ENCODE measurements around the gene NPPC. TPM values are rescaled to one million over a fixed set of nuclear protein-coding genes. Genes with fewer than 3 reads are reported as not detected.
"Not testable (repeated sequence)": the region's sequence is repeated elsewhere in the genome, so short reads cannot be mapped to it uniquely, and the experiment has no call there.

The NPPC gene
- total RNA-seq, 1 experiment from 2014 or later = not detected

GRCh38 chr2:231947694-231948093, 21.5 kb upstream of the NPPC start:
- Mint-ChIP-seq H3K9me3 (ENCODE audit: low read depth, unreplicated experiment) (no peaks in the 10 kb centered on the region), H3K36me3 (ENCODE audit: insufficient read depth, unreplicated experiment) (no peaks in the 10 kb centered on the region), H3K4me1 (ENCODE audit: low read depth, unreplicated experiment) (no peaks in the 10 kb centered on the region), H3K27ac (ENCODE audit: unreplicated experiment) (no peak overlapping the region), H3K27me3 (ENCODE audit: unreplicated experiment) (peaks cover 28% of the 10 kb centered on the region), H3K4me3 (ENCODE audit: low read depth, unreplicated experiment) (no peak overlapping the region)
- no peak for DNase-seq
- CTCF ChIA-PET = interaction anchor here (0.6 kb wide), 1 partner anchor 21 kb away, joined by 3 read pairs; no protein-coding TSS in a partner anchor
- BruUV-seq (replicated peaks) = no TSS peak
- intact Hi-C loops (cut with micrococcal nuclease; ENCODE audit: unreplicated experiment) = no loop called here
- TF ChIP-seq CTCF (IDR thresholded peaks at IDR 0.05; ENCODE audit: unreplicated experiment) = no peak

- H3K27ac Mint-ChIP-seq (ENCODE audit: unreplicated experiment); DNase-seq; intact Hi-C loops (cut with micrococcal nuclease; ENCODE audit: unreplicated experiment); BruUV-seq (replicated peaks); H3K4me3 Mint-ChIP-seq (ENCODE audit: low read depth, unreplicated experiment); CTCF ChIA-PET; H3K9me3 Mint-ChIP-seq (ENCODE audit: low read depth, unreplicated experiment); H3K4me1 Mint-ChIP-seq (ENCODE audit: low read depth, unreplicated experiment); H3K36me3 Mint-ChIP-seq (ENCODE audit: insufficient read depth, unreplicated experiment): not testable (repeated sequence)
- H3K27me3 Mint-ChIP-seq (ENCODE audit: unreplicated experiment) = peaks cover 29% of the 10 kb centered on the region
Measured at GRCh38 chr2:231947112-231947511, 20.9 kb upstream of the NPPC start.

- H3K27ac Mint-ChIP-seq (ENCODE audit: unreplicated experiment) = no peak overlapping the region
- H3K9me3 Mint-ChIP-seq (ENCODE audit: low read depth, unreplicated experiment) = no peaks in the 10 kb centered on the region
- DNase-seq = no peak
- H3K4me1 Mint-ChIP-seq (ENCODE audit: low read depth, unreplicated experiment) = no peaks in the 10 kb centered on the region
- peaks cover 37% of the 10 kb centered on the region for H3K27me3 Mint-ChIP-seq (ENCODE audit: unreplicated experiment)
- CTCF ChIA-PET = no interaction called here
- no peaks in the 10 kb centered on the region for H3K36me3 Mint-ChIP-seq (ENCODE audit: insufficient read depth, unreplicated experiment)
- intact Hi-C loops (cut with micrococcal nuclease; ENCODE audit: unreplicated experiment) = no loop called here
- BruUV-seq (replicated peaks) = no TSS peak
- no peak overlapping the region for H3K4me3 Mint-ChIP-seq (ENCODE audit: low read depth, unreplicated experiment)
- no peak for TF ChIP-seq CTCF (IDR thresholded peaks at IDR 0.05; ENCODE audit: unreplicated experiment)
Measured at GRCh38 chr2:231946241-231946814, 20.1 kb upstream of the NPPC start.

GRCh38 chr2:231942180-231942579, 16.0 kb upstream of the NPPC start:
- no peaks in the 10 kb centered on the region for H3K9me3 Mint-ChIP-seq (ENCODE audit: low read depth, unreplicated experiment)
- H3K4me3 Mint-ChIP-seq (ENCODE audit: low read depth, unreplicated experiment) = no peak overlapping the region
- no TSS peak for BruUV-seq (replicated peaks)
- H3K4me1 Mint-ChIP-seq (ENCODE audit: low read depth, unreplicated experiment) = no peaks in the 10 kb centered on the region
- no peak for DNase-seq
- H3K27ac Mint-ChIP-seq (ENCODE audit: unreplicated experiment) = no peak overlapping the region
- peaks cover 32% of the 10 kb centered on the region for H3K27me3 Mint-ChIP-seq (ENCODE audit: unreplicated experiment)
- intact Hi-C loops (cut with micrococcal nuclease; ENCODE audit: unreplicated experiment) = no loop called here
- CTCF ChIA-PET = no interaction called here
- no peaks in the 10 kb centered on the region for H3K36me3 Mint-ChIP-seq (ENCODE audit: insufficient read depth, unreplicated experiment)
- no peak for TF ChIP-seq CTCF (IDR thresholded peaks at IDR 0.05; ENCODE audit: unreplicated experiment)

GRCh38 chr2:231941673-231942072, 15.5 kb upstream of the NPPC start:
- BruUV-seq (replicated peaks) = no TSS peak
- Mint-ChIP-seq H3K36me3 (ENCODE audit: insufficient read depth, unreplicated experiment) (no peaks in the 10 kb centered on the region), H3K27me3 (ENCODE audit: unreplicated experiment) (peaks cover 29% of the 10 kb centered on the region), H3K9me3 (ENCODE audit: low read depth, unreplicated experiment) (no peaks in the 10 kb centered on the region), H3K4me3 (ENCODE audit: low read depth, unreplicated experiment) (no peak overlapping the region), H3K27ac (ENCODE audit: unreplicated experiment) (no peak overlapping the region), H3K4me1 (ENCODE audit: low read depth, unreplicated experiment) (no peaks in the 10 kb centered on the region)
- intact Hi-C loops (cut with micrococcal nuclease; ENCODE audit: unreplicated experiment) = no loop called here
- no peak for DNase-seq
- CTCF ChIA-PET = interaction anchor here (0.6 kb wide), 1 partner anchor 24 kb away, joined by 3 read pairs; no protein-coding TSS in a partner anchor
- TF ChIP-seq CTCF (IDR thresholded peaks at IDR 0.05; ENCODE audit: unreplicated experiment) = no peak

All from Calu3 (cell line).